NCI-H1417 (cell line): ENCODE results near the gene FBN2.
"Not testable (repeated sequence)": the region's sequence is repeated elsewhere in the genome, so short reads cannot be mapped to it uniquely, and the experiment has no call there.

Experiments
- DNase-seq, 3 experiments: peaks; one replicate each; lab custom pipeline; 2025; lab: John Stamatoyannopoulos, UW

The FBN2 gene

GRCh38 chr5:128534726-128535125 lies 3.3 kb downstream of the FBN2 start:
- peak in 1 of 3 experiments; percentile 4 for DNase-seq

GRCh38 chr5:128532776-128533175 lies 5.3 kb downstream of the FBN2 start:
- no peak for DNase-seq

DNA sequence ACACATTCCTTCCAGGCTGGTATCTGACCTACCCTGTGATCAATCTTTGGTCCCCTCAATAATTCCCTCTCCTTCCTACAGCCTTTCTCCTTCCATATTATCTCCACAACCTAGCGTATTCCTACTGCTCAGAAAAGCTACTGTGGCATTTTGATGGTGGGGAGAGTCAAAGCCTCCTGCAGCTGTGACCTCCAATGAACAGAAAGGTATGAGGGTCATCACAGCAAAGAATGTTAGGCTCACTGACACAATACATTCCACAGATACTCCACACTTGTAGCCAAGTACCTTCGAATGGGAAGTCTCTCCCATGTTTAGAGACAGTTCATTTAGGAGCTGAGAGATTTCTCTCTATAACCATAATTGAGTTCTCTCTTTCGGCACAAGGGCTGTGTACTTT lies 5.9 kb downstream of the FBN2 start:
- DNase-seq, result no peak

DNA sequence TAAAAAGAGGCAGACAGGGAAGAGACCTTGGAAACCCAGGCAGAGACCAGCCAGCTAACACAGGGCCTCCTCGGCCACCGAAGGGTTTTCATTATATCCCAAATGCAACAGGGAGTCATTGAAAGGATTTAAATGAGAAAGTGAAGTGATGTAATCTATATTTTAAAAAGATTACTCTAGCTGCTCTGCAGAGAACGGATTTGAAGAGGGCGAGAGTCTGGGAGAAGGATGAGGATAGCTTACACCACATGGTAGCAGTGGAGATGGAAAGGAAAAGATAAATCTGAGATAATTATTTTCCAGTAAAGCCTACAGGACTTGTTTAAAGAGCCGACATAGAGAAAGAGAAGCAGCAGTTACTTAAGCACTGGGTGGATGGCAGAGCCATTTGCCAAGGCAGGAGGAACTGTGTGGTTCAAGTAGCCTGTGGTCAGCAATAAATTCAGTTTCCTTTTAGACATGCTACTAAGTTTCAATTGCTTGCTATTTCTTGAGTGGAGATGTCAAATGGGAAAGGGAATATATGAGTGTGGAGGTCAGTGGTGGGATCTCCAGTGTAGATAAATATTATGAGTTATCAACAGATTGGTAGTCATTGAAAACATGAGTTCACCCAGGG lies 9.3 kb downstream of the FBN2 start:
- no peak for DNase-seq

- DNase-seq, result no peak
Observed at GRCh38 chr5:128528126-128528525, 9.9 kb downstream of the FBN2 start.

- DNase-seq, result no peak
Observed at GRCh38 chr5:128527077-128527476, 11.0 kb downstream of the FBN2 start.

DNA sequence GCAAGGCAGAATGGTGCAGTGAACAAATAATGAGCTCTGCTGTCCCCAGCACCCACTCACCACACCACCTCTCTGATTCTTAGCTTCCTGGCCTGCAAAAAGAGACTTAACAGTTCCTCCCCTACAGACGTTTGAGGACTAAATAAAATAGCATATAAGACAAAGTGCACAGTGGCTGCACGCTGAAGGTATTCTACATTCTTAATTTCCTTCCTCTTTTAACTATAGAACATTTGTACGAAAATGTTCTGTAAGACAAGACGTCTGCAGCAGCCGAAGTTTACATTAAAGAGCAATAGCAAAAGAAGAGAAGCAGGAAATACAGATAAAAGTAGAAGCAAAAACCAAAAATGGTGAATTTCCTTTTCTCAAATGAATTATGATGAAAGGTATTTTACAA lies 15.7 kb downstream of the FBN2 start:
- DNase-seq, result no peak

DNA sequence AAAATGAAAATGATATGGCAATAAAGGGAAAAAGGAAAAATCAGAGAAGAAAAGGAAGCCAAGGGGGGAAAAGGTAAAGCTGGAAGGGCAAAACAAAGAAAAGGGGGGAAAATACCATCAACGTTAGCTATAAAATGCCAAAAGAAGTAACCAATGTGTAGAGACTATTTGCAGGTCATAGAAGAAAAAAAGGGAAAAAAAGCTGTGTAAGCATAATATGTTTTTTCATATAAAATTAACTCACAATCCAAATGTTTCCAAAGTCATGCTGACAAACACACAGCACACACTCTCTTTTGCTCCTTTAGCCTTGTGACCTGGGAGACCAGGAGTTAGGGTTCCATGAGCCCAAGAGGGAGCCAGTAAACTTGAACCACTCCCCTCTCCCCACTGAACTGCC lies 18.2 kb downstream of the FBN2 start:
- no peak for DNase-seq

GRCh38 chr5:128516978-128517377 lies 21.1 kb downstream of the FBN2 start:
- DNase-seq, result no peak

DNA sequence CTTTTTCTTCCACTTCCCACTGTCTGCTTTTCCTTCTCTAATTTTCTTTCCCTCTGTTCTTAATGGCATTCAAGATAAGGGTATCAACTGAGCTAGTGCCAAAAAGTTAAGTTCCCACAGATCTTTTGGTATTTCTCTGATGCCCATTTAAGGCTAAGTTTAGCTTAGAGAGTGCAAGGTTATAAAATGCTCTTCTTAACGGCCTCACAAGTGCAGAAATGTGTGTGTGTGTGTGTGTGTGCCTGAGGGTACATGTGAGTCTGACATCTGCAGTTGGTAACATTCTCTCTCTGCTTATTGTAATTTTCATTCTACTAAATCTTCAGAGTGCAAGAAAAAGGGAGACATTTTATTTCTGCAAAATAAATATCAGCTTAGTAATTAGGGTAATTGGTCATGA lies 24.2 kb downstream of the FBN2 start:
- peak in 1 of 3 experiments; percentile 2 for DNase-seq

- DNase-seq, result no peak
Observed at GRCh38 chr5:128512894-128513293, 25.2 kb downstream of the FBN2 start.

- no peak for DNase-seq
Observed at GRCh38 chr5:128506643-128507042, 31.4 kb downstream of the FBN2 start.

DNA sequence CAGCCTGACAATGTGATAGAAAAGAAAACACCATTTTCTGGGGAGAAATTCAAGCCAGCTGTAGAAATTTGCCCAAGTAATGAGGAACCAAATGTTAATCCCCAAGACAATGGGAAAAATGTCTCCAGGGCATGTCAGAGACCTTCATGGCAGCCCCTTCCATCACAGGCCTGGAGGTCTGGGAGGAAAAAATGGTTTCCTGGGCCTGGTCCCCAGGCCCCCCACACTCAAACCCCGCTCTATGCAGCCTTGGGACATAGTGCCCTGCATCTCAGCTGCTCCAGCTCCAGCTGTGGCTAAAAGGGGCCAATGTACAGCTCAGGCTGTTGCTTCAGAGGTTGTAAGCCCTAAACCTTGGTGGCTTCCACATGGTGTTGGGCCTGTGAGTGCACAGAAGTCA lies 34.3 kb downstream of the FBN2 start:
- not testable (repeated sequence) for DNase-seq

DNA sequence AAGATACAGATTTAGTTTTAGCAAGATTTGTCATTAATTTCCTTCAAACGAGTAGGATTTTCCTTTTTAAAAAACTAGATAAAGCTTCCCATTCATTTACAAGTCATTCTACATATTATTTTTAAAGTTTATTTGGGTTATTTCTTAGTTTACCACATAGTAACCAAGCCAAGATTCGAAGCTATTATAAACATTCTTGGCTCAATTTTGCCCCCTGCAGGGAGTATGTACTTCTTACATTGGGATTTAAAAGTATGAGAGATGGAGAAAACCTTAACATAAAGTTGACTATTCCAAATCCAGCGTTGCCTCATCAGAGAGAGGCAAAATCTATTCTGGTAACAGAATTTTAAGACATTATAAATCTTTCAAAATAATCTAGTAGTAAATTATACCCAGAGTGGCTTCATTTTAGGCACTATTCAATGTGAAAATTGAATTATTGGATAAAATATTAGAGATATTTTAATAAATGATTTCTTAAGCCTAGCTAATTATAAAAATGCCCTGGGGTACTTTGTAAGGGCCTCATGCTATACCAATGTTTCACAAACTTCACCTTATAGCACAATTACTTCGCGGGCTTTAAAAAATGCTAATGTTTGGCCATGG lies 39.1 kb downstream of the FBN2 start:
- peak; percentile 4 to 70 (median 22) for DNase-seq

GRCh38 chr5:128494516-128494915 lies 43.5 kb downstream of the FBN2 start:
- no peak for DNase-seq

- DNase-seq, result no peak
Observed at GRCh38 chr5:128493657-128494329, 44.3 kb downstream of the FBN2 start.

DNA sequence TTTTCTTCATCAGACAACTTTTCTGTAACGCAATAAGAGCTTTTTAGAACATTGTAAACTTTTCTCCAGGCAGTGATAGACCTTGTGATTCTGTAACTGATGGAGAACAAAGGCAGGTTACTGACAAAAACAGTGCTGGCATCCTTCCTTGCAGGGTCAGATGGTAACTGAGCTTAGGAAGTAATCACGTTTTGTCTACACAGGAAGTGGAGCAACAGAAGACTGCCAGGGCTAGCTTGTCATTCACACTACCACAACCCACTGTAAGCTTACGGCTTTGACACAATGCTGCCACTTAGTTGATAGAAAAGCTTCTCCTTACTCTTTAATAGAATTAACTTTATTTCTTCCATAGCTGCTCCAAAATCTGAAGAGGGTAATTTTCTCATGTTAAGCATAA lies 46.8 kb downstream of the FBN2 start:
- DNase-seq, result no peak

DNA sequence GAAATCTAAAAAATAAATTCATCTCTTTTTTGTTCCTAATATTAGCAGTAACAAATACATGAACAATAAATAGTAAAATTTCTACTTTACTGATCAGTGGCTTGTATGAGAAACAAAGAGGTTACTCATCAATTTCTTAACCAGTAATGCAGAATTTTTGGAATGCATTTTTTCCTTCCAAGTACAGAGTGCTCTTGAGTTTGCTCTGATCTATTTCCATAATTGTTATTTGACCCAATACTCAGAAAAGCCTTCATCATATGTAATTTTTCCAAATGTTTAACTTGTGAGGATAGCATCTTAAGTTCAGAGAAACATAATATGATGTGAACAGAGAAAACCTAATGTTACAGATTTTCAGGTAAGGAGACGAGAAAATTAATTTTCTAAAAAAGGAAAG lies 47.3 kb downstream of the FBN2 start:
- no peak for DNase-seq

DNA sequence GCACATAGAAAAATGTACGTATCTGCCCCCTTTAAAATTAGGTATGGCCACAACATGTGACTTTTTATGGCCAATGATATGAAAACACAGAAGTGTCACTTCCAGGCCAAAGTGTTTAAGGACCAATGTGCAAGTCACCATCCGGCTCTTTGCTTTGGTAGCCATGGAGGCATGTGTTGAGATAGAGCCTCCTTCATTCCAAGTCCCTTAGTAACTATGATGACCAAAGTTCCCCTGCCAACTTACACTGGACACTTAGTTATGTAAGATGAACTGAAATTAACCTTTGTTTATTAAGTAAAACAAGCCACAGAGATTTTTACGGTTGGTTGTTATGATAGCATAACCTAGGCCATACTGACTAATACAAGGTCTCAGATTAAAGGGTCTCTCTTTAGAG lies 51.0 kb downstream of the FBN2 start:
- DNase-seq, result no peak

- no peak for DNase-seq
Observed at GRCh38 chr5:128483738-128484137, 54.3 kb downstream of the FBN2 start.

DNA sequence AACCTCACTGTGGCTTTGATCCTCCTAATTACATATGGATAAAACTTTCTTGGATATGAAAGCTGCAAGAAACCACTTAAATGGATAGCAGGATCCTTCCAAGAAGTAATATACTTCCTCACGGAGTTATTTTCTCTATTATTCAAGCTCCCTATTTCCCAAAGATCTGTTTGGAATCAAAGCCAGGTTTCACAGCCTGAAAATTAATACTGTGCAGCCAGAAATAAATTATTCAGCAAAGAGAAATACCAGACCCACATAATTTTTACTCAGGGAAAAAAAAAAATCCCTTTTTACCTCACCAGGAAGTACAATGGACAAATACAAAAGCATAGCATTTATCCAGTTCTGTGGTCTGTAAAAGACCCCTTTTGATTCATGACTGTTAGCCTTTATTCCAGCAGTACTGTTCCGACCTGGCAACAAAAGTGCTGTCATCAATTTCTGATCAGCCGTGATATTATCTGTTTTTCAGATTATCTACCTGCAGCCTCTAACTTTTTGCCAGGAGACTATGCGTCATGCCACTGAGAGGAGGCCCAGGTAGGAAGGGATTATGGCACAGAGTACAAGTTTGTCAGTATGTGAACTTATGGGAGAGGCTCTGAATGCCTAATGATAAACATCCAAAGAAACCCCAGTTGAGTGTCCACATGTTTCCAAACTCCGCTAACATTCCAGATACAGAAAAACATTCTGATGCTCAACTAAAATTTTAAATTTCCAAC lies 57.0 kb downstream of the FBN2 start:
- no peak for DNase-seq

DNA sequence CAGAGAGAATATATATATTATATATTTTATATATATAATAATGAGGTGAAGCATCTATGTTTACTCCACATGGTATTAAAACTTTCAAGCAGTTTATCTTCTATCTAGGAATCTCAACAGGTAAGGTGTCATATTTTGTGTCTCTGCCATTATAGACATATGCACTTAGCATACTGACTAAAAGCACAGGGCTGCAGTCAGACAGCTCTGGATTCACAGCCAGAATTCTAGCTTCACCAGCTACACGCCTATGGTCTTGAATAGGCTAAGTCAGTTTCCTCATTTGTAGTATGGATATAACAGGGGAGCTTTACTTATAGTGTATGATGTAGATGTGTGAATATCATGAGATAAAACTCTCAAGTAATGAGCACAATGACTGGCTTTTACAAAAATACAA lies 57.9 kb downstream of the FBN2 start:
- no peak for DNase-seq
